ENCODE results near the gene CR2.

The CR2 gene

DNA sequence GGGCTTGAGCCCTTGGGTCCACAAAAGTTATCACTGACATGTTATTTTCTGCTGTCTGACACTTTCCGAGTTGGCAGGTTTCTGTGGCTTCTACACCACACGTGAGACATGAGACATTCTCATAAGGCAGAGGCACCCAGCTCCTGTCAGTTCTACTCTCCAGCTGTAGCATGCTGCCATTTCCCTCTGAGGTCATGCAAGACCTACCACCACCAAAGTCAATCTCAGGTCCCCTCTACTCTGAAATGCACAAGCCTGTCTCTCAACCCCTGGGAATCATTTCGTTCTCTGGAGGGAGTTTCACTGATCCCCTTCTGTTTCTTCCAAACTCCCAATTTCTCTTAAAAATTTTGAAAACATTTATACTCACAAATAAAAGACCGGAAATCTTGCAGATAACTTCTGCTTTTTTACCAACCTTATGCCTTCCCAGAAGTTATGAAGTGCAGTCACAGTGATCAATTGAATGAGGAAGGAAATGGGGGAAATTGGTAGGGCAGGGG lies 39.5 kb upstream of the CR2 start:
- DNase-seq (ENCODE audit: extremely low spot score), result peak; percentile 77
- TF ChIP-seq, protein P1, sequence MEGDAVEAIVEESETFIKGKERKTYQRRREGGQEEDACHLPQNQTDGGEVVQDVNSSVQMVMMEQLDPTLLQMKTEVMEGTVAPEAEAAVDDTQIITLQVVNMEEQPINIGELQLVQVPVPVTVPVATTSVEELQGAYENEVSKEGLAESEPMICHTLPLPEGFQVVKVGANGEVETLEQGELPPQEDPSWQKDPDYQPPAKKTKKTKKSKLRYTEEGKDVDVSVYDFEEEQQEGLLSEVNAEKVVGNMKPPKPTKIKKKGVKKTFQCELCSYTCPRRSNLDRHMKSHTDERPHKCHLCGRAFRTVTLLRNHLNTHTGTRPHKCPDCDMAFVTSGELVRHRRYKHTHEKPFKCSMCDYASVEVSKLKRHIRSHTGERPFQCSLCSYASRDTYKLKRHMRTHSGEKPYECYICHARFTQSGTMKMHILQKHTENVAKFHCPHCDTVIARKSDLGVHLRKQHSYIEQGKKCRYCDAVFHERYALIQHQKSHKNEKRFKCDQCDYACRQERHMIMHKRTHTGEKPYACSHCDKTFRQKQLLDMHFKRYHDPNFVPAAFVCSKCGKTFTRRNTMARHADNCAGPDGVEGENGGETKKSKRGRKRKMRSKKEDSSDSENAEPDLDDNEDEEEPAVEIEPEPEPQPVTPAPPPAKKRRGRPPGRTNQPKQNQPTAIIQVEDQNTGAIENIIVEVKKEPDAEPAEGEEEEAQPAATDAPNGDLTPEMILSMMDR (IDR thresholded peaks at IDR 0.05; ENCODE audit: control extremely low read depth, extremely low read depth, low read depth, missing control alignments), result no peak
- CTCF ChIA-PET, result interaction anchor here (1.5 to 5.5 kb wide), 3 partner anchors 10 to 383 kb away, joined by 4 to 34 read pairs (median 6); no protein-coding TSS in a partner anchor
- POLR2A ChIA-PET, result interaction anchor here (2.1 to 2.3 kb wide), 2 partner anchors 10 to 40 kb away, joined by 5 to 6 read pairs; partner anchors contain the start of gene CR2

DNA sequence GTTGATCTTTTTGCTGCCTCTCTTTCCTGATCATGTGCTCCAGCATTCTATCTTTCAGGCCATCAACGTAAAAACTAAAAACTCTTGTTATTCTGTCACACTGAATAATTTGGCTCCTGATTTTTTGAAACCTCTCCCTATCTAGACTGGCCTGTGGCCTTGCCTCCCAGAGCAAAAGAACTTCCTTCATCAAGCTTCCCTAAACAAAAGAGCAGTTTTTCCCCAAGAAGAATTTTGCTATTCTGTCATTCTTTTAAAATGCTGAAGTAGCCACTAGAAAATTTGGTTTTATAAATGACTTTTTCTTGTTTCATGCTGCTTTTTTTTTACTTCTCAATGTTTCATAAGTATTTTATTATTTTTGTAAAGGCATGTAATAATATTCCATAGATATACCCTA lies 37.1 kb upstream of the CR2 start:
- CTCF ChIA-PET, result interaction anchor here (1.1 to 5.5 kb wide), 4 partner anchors 10 to 38 kb away, joined by 4 to 34 read pairs (median 6); no protein-coding TSS in a partner anchor
- POLR2A ChIA-PET, result no interaction called here
- TF ChIP-seq, protein P1 (IDR thresholded peaks at IDR 0.05; ENCODE audit: control extremely low read depth, extremely low read depth, low read depth, missing control alignments), result no peak
- DNase-seq (ENCODE audit: extremely low spot score), result no peak

DNA sequence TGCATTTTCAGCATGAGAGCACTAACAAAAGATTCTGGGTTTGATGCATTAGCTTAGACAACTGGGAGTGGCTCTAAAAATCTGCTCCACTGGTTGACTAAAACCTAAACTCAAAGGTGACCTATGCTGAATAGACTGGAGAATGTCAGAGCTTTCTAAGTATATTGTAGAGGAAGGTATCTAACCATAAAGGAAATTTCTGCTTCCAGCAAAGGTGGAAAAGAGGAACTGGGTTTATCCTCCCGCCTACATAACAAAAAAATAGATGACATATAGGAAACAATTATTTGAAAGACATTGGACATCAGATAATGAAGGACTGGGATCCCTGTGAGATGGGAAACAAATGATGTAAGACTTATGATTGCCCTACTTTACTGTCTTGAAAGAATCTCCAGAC lies 35.8 kb upstream of the CR2 start:
- TF ChIP-seq, protein P1 (IDR thresholded peaks at IDR 0.05; ENCODE audit: control extremely low read depth, extremely low read depth, low read depth, missing control alignments), result no peak
- CTCF ChIA-PET, result interaction anchor here (0.8 to 5.5 kb wide), 8 partner anchors 9 to 42 kb away, joined by 3 to 34 read pairs (median 4); no protein-coding TSS in a partner anchor
- POLR2A ChIA-PET, result interaction anchor here (2.0 kb wide), 1 partner anchor 36 kb away, joined by 7 read pairs; the partner anchor contains the start of gene CR2
- no peak for DNase-seq (ENCODE audit: extremely low spot score)

DNA sequence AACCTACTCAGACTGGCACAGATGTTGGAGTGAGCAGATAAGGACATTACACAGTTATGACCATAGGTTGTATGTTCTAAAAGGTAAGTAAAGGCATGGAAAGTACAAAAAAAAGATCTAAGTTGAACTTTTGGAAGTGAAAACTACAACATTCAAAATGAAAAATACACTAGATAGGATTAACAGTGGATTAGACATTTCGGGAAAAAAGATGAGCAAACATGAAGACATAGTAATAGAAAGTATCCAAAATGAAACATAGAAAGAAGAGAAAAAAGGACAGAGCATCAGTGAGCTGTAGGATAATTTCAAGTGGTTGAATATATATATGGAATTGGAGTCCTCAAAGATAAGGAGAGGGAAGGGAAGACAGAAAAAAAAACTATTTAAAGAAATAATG lies 34.0 kb upstream of the CR2 start:
- CTCF ChIA-PET, result interaction anchor here (3.3 kb wide), 1 partner anchor 12 kb away, joined by 11 read pairs; no protein-coding TSS in a partner anchor
- POLR2A ChIA-PET, result no interaction called here

DNA sequence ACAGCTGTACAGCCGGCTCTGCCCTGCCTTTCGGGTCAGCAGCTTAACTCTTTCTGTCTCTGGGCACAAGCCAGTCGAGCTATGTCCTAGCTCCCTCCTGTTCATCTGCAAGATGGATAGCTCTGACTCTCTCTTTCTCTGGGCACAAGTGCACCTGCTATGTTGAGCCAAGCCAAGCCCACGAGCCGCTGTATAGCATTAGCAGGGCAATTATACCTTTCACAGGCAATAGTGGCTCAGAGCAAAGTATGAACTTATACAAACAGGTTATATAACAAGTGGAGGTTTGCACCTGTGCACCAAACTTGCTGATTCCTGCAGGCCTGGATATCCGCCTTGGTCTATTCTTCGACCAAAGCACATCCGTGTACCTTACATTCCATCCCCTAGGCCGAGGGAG lies 33.0 kb upstream of the CR2 start:
- ChIA-PET CTCF (interaction anchor here (0.9 to 3.3 kb wide), 3 partner anchors 11 to 337 kb away, joined by 4 to 11 read pairs (median 5); no protein-coding TSS in a partner anchor), POLR2A (no interaction called here)
- no peak for DNase-seq (ENCODE audit: extremely low spot score)
- TF ChIP-seq, protein P1 (IDR thresholded peaks at IDR 0.05; ENCODE audit: control extremely low read depth, extremely low read depth, low read depth, missing control alignments), result no peak

More for the DNA sequence above, 34.0 kb upstream of the CR2 start:
- DNase-seq (ENCODE audit: extremely low spot score), result no peak
- TF ChIP-seq, protein P1 (IDR thresholded peaks at IDR 0.05; ENCODE audit: control extremely low read depth, extremely low read depth, low read depth, missing control alignments), result no peak

DNA sequence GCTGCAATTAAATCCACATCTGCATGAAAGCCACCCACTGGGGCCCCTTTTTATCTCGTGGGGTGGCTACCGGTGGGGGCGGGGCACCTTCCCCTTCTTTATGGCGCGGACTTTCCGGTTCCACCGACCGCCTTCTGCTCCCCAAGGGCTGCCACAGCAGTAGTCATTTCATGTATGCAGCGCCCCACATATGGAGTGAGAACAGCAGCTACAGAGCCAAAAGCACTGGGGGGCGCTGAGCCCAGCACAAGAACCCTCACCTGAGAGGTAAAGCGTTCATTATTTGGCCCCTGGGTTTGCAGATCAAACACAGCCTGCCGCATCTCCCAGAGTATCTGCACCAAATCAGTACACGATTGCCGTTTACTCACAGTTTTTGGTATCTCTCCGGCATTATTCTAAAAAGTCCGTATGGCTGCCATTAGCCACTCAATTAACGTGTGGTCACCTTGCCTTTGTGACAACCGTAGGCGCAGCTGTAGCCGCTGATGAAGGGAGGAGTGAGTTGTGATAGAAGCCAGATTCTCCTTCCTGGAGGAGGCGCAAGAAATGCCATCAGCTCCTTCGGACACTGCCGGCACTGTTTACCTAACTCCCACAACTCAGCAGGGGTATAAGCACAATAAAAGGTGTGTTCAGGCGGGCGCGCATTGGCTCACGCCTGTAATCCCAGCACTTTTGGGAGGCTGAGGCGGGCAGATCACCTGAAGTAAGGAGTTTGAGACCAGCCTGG lies 30.4 kb upstream of the CR2 start:
- TF ChIP-seq, protein P1 (IDR thresholded peaks at IDR 0.05; ENCODE audit: control extremely low read depth, extremely low read depth, low read depth, missing control alignments), result peak; percentile 23
- peak; percentile 27 for DNase-seq (ENCODE audit: extremely low spot score)
- CTCF ChIA-PET, result interaction anchor here (0.9 to 3.3 kb wide), 9 partner anchors 8 to 339 kb away, joined by 3 to 11 read pairs (median 4); partner anchors contain the start of gene CR1
- POLR2A ChIA-PET, result interaction anchor here (1.2 to 1.6 kb wide), 3 partner anchors 9 to 32 kb away, joined by 3 to 6 read pairs (median 4); partner anchors contain the start of gene CR2

Measured in GM10248 (cell line).